Measurements from ENCODE around the gene MAPK10. TPM values are rescaled to one million over a fixed set of nuclear protein-coding genes. Genes with fewer than 3 reads are reported as not detected.
"Not testable (repeated sequence)": the region's sequence is repeated elsewhere in the genome, so short reads cannot be mapped to it uniquely, and the experiment has no call there.

MAPK10 gene
- total RNA-seq, 1 donor from 2014 or later, result 25.2 TPM

DNA sequence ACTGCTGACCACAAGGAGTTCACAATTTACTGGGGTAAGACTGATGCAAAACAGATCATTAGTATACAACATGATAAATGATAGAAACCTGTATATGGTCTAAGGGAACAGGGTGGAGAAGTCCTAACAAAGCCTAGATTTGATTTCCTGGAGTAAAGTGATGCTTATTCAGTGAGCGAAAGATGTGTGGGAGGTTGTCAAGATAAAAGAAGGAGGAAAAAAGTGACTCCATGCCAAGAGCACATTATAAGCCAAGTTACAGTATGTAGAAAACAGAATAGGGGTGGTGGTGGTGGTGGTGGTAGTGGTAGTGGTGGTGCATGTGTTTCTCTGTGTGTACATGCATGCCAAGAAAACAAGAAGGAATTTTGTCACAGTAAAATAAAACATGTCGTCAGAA is 325.2 kb downstream of the MAPK10 start:
- no peak for DNase-seq (ENCODE audit: low spot score in 2 of 2, unreplicated experiment in 2 of 2)

GRCh38 chr4:86033171-86033570 is 326.7 kb downstream of the MAPK10 start:
- H3K27ac Mint-ChIP-seq, result no peak overlapping the region
- H3K4me1 Mint-ChIP-seq, result peaks cover 29% of the 10 kb centered on the region
- no peak for DNase-seq (ENCODE audit: low spot score in 2 of 2, unreplicated experiment in 2 of 2)
- no peak overlapping the region for H3K4me3 Mint-ChIP-seq
- H3K27me3 Mint-ChIP-seq (ENCODE audit: low read depth), result no peaks in the 10 kb centered on the region
- TF ChIP-seq CTCF (IDR thresholded peaks at IDR 0.05; ENCODE audit: unreplicated experiment), result no peak
- no peaks in the 10 kb centered on the region for H3K36me3 Mint-ChIP-seq
- H3K9me3 Mint-ChIP-seq, result no peaks in the 10 kb centered on the region

More for the DNA sequence above, 325.2 kb downstream of the MAPK10 start:
- Mint-ChIP-seq H3K4me1 (peaks cover 29% of the 10 kb centered on the region), H3K27ac (no peak overlapping the region), H3K36me3 (no peaks in the 10 kb centered on the region), H3K4me3 (no peak overlapping the region), H3K9me3 (no peaks in the 10 kb centered on the region), H3K27me3 (ENCODE audit: low read depth) (no peaks in the 10 kb centered on the region)
- no peak for TF ChIP-seq CTCF (IDR thresholded peaks at IDR 0.05; ENCODE audit: unreplicated experiment)

GRCh38 chr4:86032476-86033022 is 327.3 kb downstream of the MAPK10 start:
- DNase-seq (ENCODE audit: low spot score in 2 of 2, unreplicated experiment in 2 of 2), result no peak
- Mint-ChIP-seq H3K9me3 (no peaks in the 10 kb centered on the region), H3K36me3 (no peaks in the 10 kb centered on the region), H3K4me3 (no peak overlapping the region), H3K27ac (peak overlapping the region; percentile 76), H3K27me3 (ENCODE audit: low read depth) (no peaks in the 10 kb centered on the region), H3K4me1 (peaks cover 26% of the 10 kb centered on the region)
- TF ChIP-seq CTCF (IDR thresholded peaks at IDR 0.05; ENCODE audit: unreplicated experiment), result no peak

GRCh38 chr4:86031927-86032326 is 327.9 kb downstream of the MAPK10 start:
- DNase-seq (ENCODE audit: low spot score in 2 of 2, unreplicated experiment in 2 of 2), result no peak
- Mint-ChIP-seq H3K36me3 (no peaks in the 10 kb centered on the region), H3K9me3 (no peaks in the 10 kb centered on the region), H3K27ac (no peak overlapping the region), H3K4me1 (peaks cover 23% of the 10 kb centered on the region), H3K4me3 (no peak overlapping the region), H3K27me3 (ENCODE audit: low read depth) (no peaks in the 10 kb centered on the region)
- TF ChIP-seq CTCF (IDR thresholded peaks at IDR 0.05; ENCODE audit: unreplicated experiment), result no peak

GRCh38 chr4:86026720-86027119 is 333.1 kb downstream of the MAPK10 start:
- Mint-ChIP-seq H3K4me3 (no peak overlapping the region), H3K27ac (no peak overlapping the region), H3K9me3 (peaks cover 4% of the 10 kb centered on the region), H3K4me1 (no peaks in the 10 kb centered on the region), H3K36me3 (peaks cover 2% of the 10 kb centered on the region), H3K27me3 (ENCODE audit: low read depth) (no peaks in the 10 kb centered on the region)
- no peak for TF ChIP-seq CTCF (IDR thresholded peaks at IDR 0.05; ENCODE audit: unreplicated experiment)
- no peak for DNase-seq (ENCODE audit: low spot score in 2 of 2, unreplicated experiment in 2 of 2)

DNA sequence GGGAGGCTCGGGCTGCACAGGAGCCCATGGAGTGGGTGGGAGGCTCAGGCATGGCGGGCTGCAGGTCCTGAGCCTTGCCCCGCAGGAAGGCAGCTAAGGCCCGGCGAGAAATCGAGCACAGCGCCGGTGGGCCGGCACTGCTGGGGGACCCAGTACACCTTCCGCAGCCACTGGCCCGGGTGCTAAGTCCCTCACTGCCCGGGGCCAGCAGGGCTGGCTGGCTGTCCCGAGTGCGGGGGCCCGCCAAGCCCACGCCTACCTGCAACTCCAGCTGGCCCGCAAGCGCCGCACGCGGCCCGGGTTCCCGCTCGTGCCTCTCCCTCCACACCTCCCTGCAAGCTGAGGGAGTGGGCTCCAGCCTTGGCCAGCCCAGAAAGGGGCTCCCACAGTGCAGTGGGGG is 338.2 kb downstream of the MAPK10 start:
- H3K4me3 Mint-ChIP-seq; DNase-seq (ENCODE audit: low spot score in 2 of 2, unreplicated experiment in 2 of 2); H3K4me1 Mint-ChIP-seq; H3K9me3 Mint-ChIP-seq; H3K36me3 Mint-ChIP-seq; H3K27ac Mint-ChIP-seq; H3K27me3 Mint-ChIP-seq (ENCODE audit: low read depth): not testable (repeated sequence)
